ENCODE measurements around the gene POU2F3.
A peak's percentile ranks its signal among the peaks of the same experiment; 100 is the strongest.

Gene POU2F3

GRCh38 chr11:120280600-120281051 is 40.7 kb downstream of the POU2F3 start:
- Histone ChIP-seq H3K9me3 (ENCODE audit: control insufficient read depth, insufficient read depth, low read depth, low read length) (no peaks in the 10 kb centered on the region), H3K4me1 (ENCODE audit: control insufficient read depth, insufficient read depth, low read length) (no peaks in the 10 kb centered on the region), H3K4me3 (ENCODE audit: low read depth, low read length) (no peak overlapping the region), H3K36me3 (ENCODE audit: control insufficient read depth in 2 of 2, insufficient read depth in 1 of 2, low read length in 2 of 2) (no peaks in the 10 kb centered on the region), H3K27ac (ENCODE audit: extremely low read depth, low read depth, low read length) (no peak overlapping the region)
- CTCF ChIA-PET, result interaction anchor here (0.6 to 2.1 kb wide), 3 partner anchors 14 to 45 kb away, joined by 5 to 8 read pairs (median 5); no protein-coding TSS in a partner anchor
- peak; percentile 56; the same call in 1 of the 2 replicates for TF ChIP-seq ZNF596 (tag by site-specific recombination; IDR thresholded peaks at IDR 0.05)
- TF ChIP-seq KLF1 (tag by site-specific recombination; IDR thresholded peaks at IDR 0.05), result peak; percentile 52; the same call in 1 of the 2 replicates
- TF ChIP-seq ZNF548 (tag by site-specific recombination; IDR thresholded peaks at IDR 0.05), result no peak
- peak; percentile 63 for TF ChIP-seq PRDM1 (tag by site-specific recombination; IDR thresholded peaks at IDR 0.05)
- TF ChIP-seq ZNF335 (tag by site-specific recombination; conservative IDR thresholded peaks at IDR 0.05), result peak; percentile 30; the same call in 1 of the 2 replicates
- POLR2A ChIA-PET, result no interaction called here

GRCh38 chr11:120281143-120281795 is 41.3 kb downstream of the POU2F3 start:
- H3K4me3 ChIP-seq (ENCODE audit: low read depth, low read length), result no peak overlapping the region
- H3K36me3 ChIP-seq (ENCODE audit: control insufficient read depth in 2 of 2, insufficient read depth in 1 of 2, low read length in 2 of 2), result no peaks in the 10 kb centered on the region
- no peaks in the 10 kb centered on the region for H3K4me1 ChIP-seq (ENCODE audit: control insufficient read depth, insufficient read depth, low read length)
- ChIA-PET CTCF (interaction anchor here (1.2 kb wide), 1 partner anchor 46 kb away, joined by 5 read pairs; no protein-coding TSS in a partner anchor), POLR2A (no interaction called here)
- no peaks in the 10 kb centered on the region for H3K9me3 ChIP-seq (ENCODE audit: control insufficient read depth, insufficient read depth, low read depth, low read length)
- no peak overlapping the region for H3K27ac ChIP-seq (ENCODE audit: extremely low read depth, low read depth, low read length)
- TF ChIP-seq, protein P1, sequence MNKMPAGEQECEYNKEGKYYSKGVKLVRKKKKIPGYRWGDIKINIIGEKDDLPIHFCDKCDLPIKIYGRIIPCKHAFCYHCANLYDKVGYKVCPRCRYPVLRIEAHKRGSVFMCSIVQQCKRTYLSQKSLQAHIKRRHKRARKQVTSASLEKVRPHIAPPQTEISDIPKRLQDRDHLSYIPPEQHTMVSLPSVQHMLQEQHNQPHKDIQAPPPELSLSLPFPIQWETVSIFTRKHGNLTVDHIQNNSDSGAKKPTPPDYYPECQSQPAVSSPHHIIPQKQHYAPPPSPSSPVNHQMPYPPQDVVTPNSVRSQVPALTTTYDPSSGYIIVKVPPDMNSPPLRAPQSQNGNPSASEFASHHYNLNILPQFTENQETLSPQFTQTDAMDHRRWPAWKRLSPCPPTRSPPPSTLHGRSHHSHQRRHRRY (tag by site-specific recombination; IDR thresholded peaks at IDR 0.05), result no peak
- TF ChIP-seq ZNF768 (tag by site-specific recombination; IDR thresholded peaks at IDR 0.05) (no peak), WT1 (tag by site-specific recombination; IDR thresholded peaks at IDR 0.05) (peak; percentile 45; the same call in 1 of the 2 replicates), KLF17 (tag by site-specific recombination; IDR thresholded peaks at IDR 0.05) (no peak), ZBTB17 (tag by site-specific recombination; IDR thresholded peaks at IDR 0.05) (peak; percentile 70; the same call in 1 of the 2 replicates), MYNN (tag by site-specific recombination; IDR thresholded peaks at IDR 0.05; ENCODE audit: borderline replicate concordance) (no peak), SALL2 (tag by site-specific recombination; IDR thresholded peaks at IDR 0.05; ENCODE audit: borderline replicate concordance) (no peak), ZNF433 (tag by site-specific recombination; IDR thresholded peaks at IDR 0.05; ENCODE audit: low read depth) (no peak), ZNF544 (tag by site-specific recombination; IDR thresholded peaks at IDR 0.05) (no peak), ZEB2 (tag by site-specific recombination; IDR thresholded peaks at IDR 0.05) (no peak), MEIS1 (CRISPR knock-in tag; IDR thresholded peaks at IDR 0.05; ENCODE audit: borderline replicate concordance) (no peak), ZNF121 (tag by site-specific recombination; IDR thresholded peaks at IDR 0.05) (no peak), ZNF624 (tag by site-specific recombination; IDR thresholded peaks at IDR 0.05) (no peak), ZNF596 (tag by site-specific recombination; IDR thresholded peaks at IDR 0.05) (no peak), ZNF600 (tag by site-specific recombination; IDR thresholded peaks at IDR 0.05) (peak; percentile 67; the same call in 1 of the 2 replicates), GLI4 (tag by site-specific recombination; IDR thresholded peaks at IDR 0.05) (no peak), SETDB1 (IDR thresholded peaks at IDR 0.05; ENCODE audit: insufficient read length, low read length) (no peak), PRDM10 (tag by site-specific recombination; IDR thresholded peaks at IDR 0.05) (no peak), KLF1 (tag by site-specific recombination; IDR thresholded peaks at IDR 0.05) (0 out of 2 replicates have a peak, but pooled peaks have one; percentile 18), PBX3 (CRISPR knock-in tag; IDR thresholded peaks at IDR 0.05) (no peak), ZNF114 (tag by site-specific recombination; IDR thresholded peaks at IDR 0.05) (no peak), ZBTB1 (tag by site-specific recombination; IDR thresholded peaks at IDR 0.05) (no peak), KLF9 (tag by site-specific recombination; IDR thresholded peaks at IDR 0.05; ENCODE audit: low read depth) (no peak)
- TF ChIP-seq, protein P2, sequence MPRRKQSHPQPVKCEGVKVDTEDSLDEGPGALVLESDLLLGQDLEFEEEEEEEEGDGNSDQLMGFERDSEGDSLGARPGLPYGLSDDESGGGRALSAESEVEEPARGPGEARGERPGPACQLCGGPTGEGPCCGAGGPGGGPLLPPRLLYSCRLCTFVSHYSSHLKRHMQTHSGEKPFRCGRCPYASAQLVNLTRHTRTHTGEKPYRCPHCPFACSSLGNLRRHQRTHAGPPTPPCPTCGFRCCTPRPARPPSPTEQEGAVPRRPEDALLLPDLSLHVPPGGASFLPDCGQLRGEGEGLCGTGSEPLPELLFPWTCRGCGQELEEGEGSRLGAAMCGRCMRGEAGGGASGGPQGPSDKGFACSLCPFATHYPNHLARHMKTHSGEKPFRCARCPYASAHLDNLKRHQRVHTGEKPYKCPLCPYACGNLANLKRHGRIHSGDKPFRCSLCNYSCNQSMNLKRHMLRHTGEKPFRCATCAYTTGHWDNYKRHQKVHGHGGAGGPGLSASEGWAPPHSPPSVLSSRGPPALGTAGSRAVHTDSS (tag by site-specific recombination; IDR thresholded peaks at IDR 0.05), result no peak
